ENCODE results near the gene MORC4.
"Not testable (repeated sequence)": the region's sequence is repeated elsewhere in the genome, so short reads cannot be mapped to it uniquely, and the experiment has no call there.

DNA sequence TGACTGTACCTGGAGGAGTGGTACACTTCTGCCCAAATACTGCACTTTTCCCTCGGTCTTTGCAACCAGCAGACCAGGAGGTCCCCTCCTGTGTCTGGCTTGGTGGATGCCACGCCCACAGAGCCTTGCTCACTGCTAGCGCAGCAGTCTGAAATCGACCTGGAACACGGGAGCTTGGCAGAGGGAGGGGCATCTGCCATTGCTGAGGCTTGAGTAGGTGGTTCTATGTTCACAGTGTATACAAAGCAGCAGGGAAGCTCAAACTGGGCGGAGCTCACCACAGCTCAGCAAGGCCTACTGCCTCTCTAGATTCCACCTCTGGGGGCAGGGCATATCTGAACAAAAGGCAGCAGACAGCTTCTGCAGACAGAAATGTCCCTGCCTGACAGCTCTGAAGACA lies 33.5 kb downstream of the MORC4 start:
- not testable (repeated sequence) for TF ChIP-seq SMC3 (IDR thresholded peaks at IDR 0.05; ENCODE audit: low read depth, low read length); RCOR1 (IDR thresholded peaks at IDR 0.05; ENCODE audit: insufficient replicate concordance, low read length); MXI1 (IDR thresholded peaks at IDR 0.05; ENCODE audit: borderline replicate concordance, low read depth, low read length); POLR2A (IDR thresholded peaks at IDR 0.05; ENCODE audit: low read depth, low read length); RFX5 (IDR thresholded peaks at IDR 0.05; ENCODE audit: low read depth, low read length)
- TF ChIP-seq, protein P1, sequence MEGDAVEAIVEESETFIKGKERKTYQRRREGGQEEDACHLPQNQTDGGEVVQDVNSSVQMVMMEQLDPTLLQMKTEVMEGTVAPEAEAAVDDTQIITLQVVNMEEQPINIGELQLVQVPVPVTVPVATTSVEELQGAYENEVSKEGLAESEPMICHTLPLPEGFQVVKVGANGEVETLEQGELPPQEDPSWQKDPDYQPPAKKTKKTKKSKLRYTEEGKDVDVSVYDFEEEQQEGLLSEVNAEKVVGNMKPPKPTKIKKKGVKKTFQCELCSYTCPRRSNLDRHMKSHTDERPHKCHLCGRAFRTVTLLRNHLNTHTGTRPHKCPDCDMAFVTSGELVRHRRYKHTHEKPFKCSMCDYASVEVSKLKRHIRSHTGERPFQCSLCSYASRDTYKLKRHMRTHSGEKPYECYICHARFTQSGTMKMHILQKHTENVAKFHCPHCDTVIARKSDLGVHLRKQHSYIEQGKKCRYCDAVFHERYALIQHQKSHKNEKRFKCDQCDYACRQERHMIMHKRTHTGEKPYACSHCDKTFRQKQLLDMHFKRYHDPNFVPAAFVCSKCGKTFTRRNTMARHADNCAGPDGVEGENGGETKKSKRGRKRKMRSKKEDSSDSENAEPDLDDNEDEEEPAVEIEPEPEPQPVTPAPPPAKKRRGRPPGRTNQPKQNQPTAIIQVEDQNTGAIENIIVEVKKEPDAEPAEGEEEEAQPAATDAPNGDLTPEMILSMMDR (conservative IDR thresholded peaks at IDR 0.05; ENCODE audit: low read depth, low read length) = not testable (repeated sequence)
